ENCODE measurements around the gene TMEM74B. TPM values are rescaled to one million over a fixed set of nuclear protein-coding genes. Genes with fewer than 3 reads are reported as not detected.
A peak's percentile ranks its signal among the peaks of the same experiment; 100 is the strongest.

Gene TMEM74B
- total and polyA plus RNA-seq, 9 of the 15 experiments (the other 6 are each of a cell fraction or from before 2014, with no cell fraction given): 0.24 to 19.0 (median 7.5) TPM

GRCh38 chr20:1190847-1191246 is 6.1 kb upstream of the TMEM74B start (continued):
- no peak for TF ChIP-seq CEBPZ (IDR thresholded peaks at IDR 0.05; ENCODE audit: borderline replicate concordance, low read depth, low read length)
- no peak for TF ChIP-seq ILK (tag; IDR thresholded peaks at IDR 0.05; ENCODE audit: borderline replicate concordance, low read depth)
- TF ChIP-seq TAL1 (IDR thresholded peaks at IDR 0.05): peak; percentile 76; the same call in 1 of the 2 replicates
- TF ChIP-seq RFX7 (CRISPR knock-in tag; IDR thresholded peaks at IDR 0.05): no peak
- no peak for TF ChIP-seq TGIF2 (CRISPR knock-in tag; IDR thresholded peaks at IDR 0.05)
- no peak for TF ChIP-seq RFX1 (IDR thresholded peaks at IDR 0.05)
- no peak for TF ChIP-seq ELF2 (CRISPR knock-in tag; IDR thresholded peaks at IDR 0.05)
- TF ChIP-seq MTA2 (IDR thresholded peaks at IDR 0.05; ENCODE audit: low read depth): peak; percentile 43; the same call in 1 of the 2 replicates
- no peak for TF ChIP-seq ELK3 (CRISPR knock-in tag; IDR thresholded peaks at IDR 0.05)
- TF ChIP-seq SAFB (IDR thresholded peaks at IDR 0.05; ENCODE audit: borderline replicate concordance, low read depth, low read length): no peak
- peak; percentile 60 for TF ChIP-seq NFIC (IDR thresholded peaks at IDR 0.05)
- 0 out of 2 replicates have a peak, but pooled peaks have one; percentile 29 for TF ChIP-seq MYNN (IDR thresholded peaks at IDR 0.05)
- no peak for TF ChIP-seq MYNN (CRISPR knock-in tag; IDR thresholded peaks at IDR 0.05)
- TF ChIP-seq TCF7L2 (IDR thresholded peaks at IDR 0.05; ENCODE audit: low read depth, low read length): no peak
- no peak for TF ChIP-seq ZBTB40 (IDR thresholded peaks at IDR 0.05)
- TF ChIP-seq ZBTB40 (CRISPR knock-in tag; IDR thresholded peaks at IDR 0.05): no peak
- no peak for TF ChIP-seq SREBF1 (IDR thresholded peaks at IDR 0.05; ENCODE audit: borderline replicate concordance, low read depth, low read length)
- TF ChIP-seq CREM (IDR thresholded peaks at IDR 0.05; ENCODE audit: low read depth): peak; percentile 24; the same call in 1 of the 2 replicates

Data from K562 (cell line).